Measurements from ENCODE around the gene CYP2D6. TPM values are rescaled to one million over a fixed set of nuclear protein-coding genes. Genes with fewer than 3 reads are reported as not detected.

Gene CYP2D6
- total RNA-seq, 1 experiment from 2014 or later = 9.3 TPM

- Mint-ChIP-seq H3K36me3 (ENCODE audit: insufficient read depth, unreplicated experiment) (peaks cover 24% of the 10 kb centered on the region), H3K4me1 (ENCODE audit: low read depth, unreplicated experiment) (no peaks in the 10 kb centered on the region), H3K27me3 (ENCODE audit: unreplicated experiment) (no peaks in the 10 kb centered on the region), H3K27ac (ENCODE audit: unreplicated experiment) (no peak overlapping the region), H3K4me3 (ENCODE audit: low read depth, unreplicated experiment) (no peak overlapping the region), H3K9me3 (ENCODE audit: low read depth, unreplicated experiment) (no peaks in the 10 kb centered on the region)
- TF ChIP-seq CTCF (IDR thresholded peaks at IDR 0.05; ENCODE audit: unreplicated experiment) = no peak
- no TSS peak for BruUV-seq (replicated peaks)
- intact Hi-C loops (cut with micrococcal nuclease; ENCODE audit: unreplicated experiment) = no loop called here
- DNase-seq = no peak
- CTCF ChIA-PET = no interaction called here
Measured at GRCh38 chr22:42156598-42156997, 26.0 kb upstream of the CYP2D6 start.

- TF ChIP-seq CTCF (IDR thresholded peaks at IDR 0.05; ENCODE audit: unreplicated experiment) = no peak
- BruUV-seq (replicated peaks) = no TSS peak
- Mint-ChIP-seq H3K27me3 (ENCODE audit: unreplicated experiment) (no peaks in the 10 kb centered on the region), H3K4me1 (ENCODE audit: low read depth, unreplicated experiment) (no peaks in the 10 kb centered on the region), H3K9me3 (ENCODE audit: low read depth, unreplicated experiment) (no peaks in the 10 kb centered on the region), H3K27ac (ENCODE audit: unreplicated experiment) (no peak overlapping the region), H3K4me3 (ENCODE audit: low read depth, unreplicated experiment) (no peak overlapping the region), H3K36me3 (ENCODE audit: insufficient read depth, unreplicated experiment) (peaks cover 29% of the 10 kb centered on the region)
- no peak for DNase-seq
- CTCF ChIA-PET = interaction anchor here (0.6 kb wide), 1 partner anchor 712 kb away, joined by 4 read pairs; no protein-coding TSS in a partner anchor
- intact Hi-C loops (cut with micrococcal nuclease; ENCODE audit: unreplicated experiment) = no loop called here
Measured at GRCh38 chr22:42156121-42156520, 25.5 kb upstream of the CYP2D6 start.

GRCh38 chr22:42155053-42155543, 24.5 kb upstream of the CYP2D6 start:
- BruUV-seq (replicated peaks) = no TSS peak
- no peaks in the 10 kb centered on the region for H3K27me3 Mint-ChIP-seq (ENCODE audit: unreplicated experiment)
- intact Hi-C loops (cut with micrococcal nuclease; ENCODE audit: unreplicated experiment) = no loop called here
- TF ChIP-seq CTCF (IDR thresholded peaks at IDR 0.05; ENCODE audit: unreplicated experiment) = no peak
- no peak overlapping the region for H3K27ac Mint-ChIP-seq (ENCODE audit: unreplicated experiment)
- H3K36me3 Mint-ChIP-seq (ENCODE audit: insufficient read depth, unreplicated experiment) = peaks cover 29% of the 10 kb centered on the region
- H3K4me3 Mint-ChIP-seq (ENCODE audit: low read depth, unreplicated experiment) = no peak overlapping the region
- no peaks in the 10 kb centered on the region for H3K9me3 Mint-ChIP-seq (ENCODE audit: low read depth, unreplicated experiment)
- DNase-seq = no peak
- CTCF ChIA-PET = no interaction called here
- no peaks in the 10 kb centered on the region for H3K4me1 Mint-ChIP-seq (ENCODE audit: low read depth, unreplicated experiment)

- H3K4me1 Mint-ChIP-seq (ENCODE audit: low read depth, unreplicated experiment) = no peaks in the 10 kb centered on the region
- TF ChIP-seq CTCF (IDR thresholded peaks at IDR 0.05; ENCODE audit: unreplicated experiment) = no peak
- no peak for DNase-seq
- no peak overlapping the region for H3K4me3 Mint-ChIP-seq (ENCODE audit: low read depth, unreplicated experiment)
- BruUV-seq (replicated peaks) = no TSS peak
- H3K9me3 Mint-ChIP-seq (ENCODE audit: low read depth, unreplicated experiment) = no peaks in the 10 kb centered on the region
- peaks cover 29% of the 10 kb centered on the region for H3K36me3 Mint-ChIP-seq (ENCODE audit: insufficient read depth, unreplicated experiment)
- peak overlapping the region; percentile 90 for H3K27ac Mint-ChIP-seq (ENCODE audit: unreplicated experiment)
- CTCF ChIA-PET = no interaction called here
- intact Hi-C loops (cut with micrococcal nuclease; ENCODE audit: unreplicated experiment) = no loop called here
- no peaks in the 10 kb centered on the region for H3K27me3 Mint-ChIP-seq (ENCODE audit: unreplicated experiment)
Measured at GRCh38 chr22:42154293-42155052, 23.9 kb upstream of the CYP2D6 start.

Data from Calu3 (cell line).